Breast epithelium (tissue), 4 donors: ENCODE measurements around the gene CCDC180. TPM values are rescaled to one million over a fixed set of nuclear protein-coding genes. Genes with fewer than 3 reads are reported as not detected.

Experiments
- DNase-seq, 2 donors: peaks; one replicate each; pipeline ENCODE4 v3.0.0-alpha.2; 2019; ENCODE audit warnings: low spot score in 2 of 2
- H3K27ac ChIP-seq, 2 donors: fragments of 200-600 bp; sonication (generic) in 1 of 2; one replicate each; pipeline ENCODE4 v1.5.1; 2016 to 2019; ENCODE audit warnings: mild to moderate bottlenecking in 1 of 2
- H3K27me3 ChIP-seq, 2 donors: fragments of 200-600 bp; sonication (generic) in 1 of 2; one replicate each; pipeline versions ENCODE4 v1.5.1 to v1.6.0; 2017 to 2019; ENCODE audit warnings: control low read depth in 1 of 2, mild to moderate bottlenecking in 1 of 2
- H3K36me3 ChIP-seq: fragments of 200-600 bp; one replicate; pipeline ENCODE4 v1.5.1; 2019
- H3K4me1 ChIP-seq, 2 donors: fragments of 200-600 bp; sonication (generic); one replicate each; pipeline ENCODE4 v1.5.1; 2016 to 2019; ENCODE audit warnings: control low read depth in 1 of 2
- H3K4me3 ChIP-seq, 3 donors: fragments of 200-600 bp; sonication (generic); 1 replicate in 2 of 3; 2 replicates in 1 of 3; pipeline ENCODE4 v1.5.1; 2016 to 2019; ENCODE audit warnings: mild to moderate bottlenecking in 3 of 3, moderate library complexity in 2 of 3
- H3K9me3 ChIP-seq, 2 donors: fragments of 200-600 bp; sonication (generic) in 1 of 2; one replicate each; pipeline ENCODE4 v1.5.1; 2016 to 2019; ENCODE audit warnings: control low read depth in 1 of 2
- POLR2A ChIP-seq: fragments of 450-650 bp; IDR thresholded peaks from one replicate; pipeline ENCODE4 v1.6.1; 2016; ENCODE audit warnings: antibody characterized with exemption, mild to moderate bottlenecking, moderate library complexity
- POLR2AphosphoS5 ChIP-seq, 3 donors: sonication (generic); formaldehyde crosslinking; IDR thresholded peaks; one replicate each; pipeline ENCODE4 v1.6.1; 2017; ENCODE audit warnings: antibody characterized with exemption in 3 of 3
- intact Hi-C: fragments of 100-400 bp; cut with DNase I; formaldehyde crosslinking; loops from one replicate; pipeline ENCODE4 v1.15.1; 2023; ENCODE audit warnings: low total_unique reads
- total RNA-seq, 3 donors: library from RNA; depleted of rRNA; stranded (reverse); fragments of >200 nt; gene quantifications; one replicate each; pipeline ENCODE4 v1.1.0, GENCODE V29; 2016
- TF ChIP-seq, protein P1 (sequence below), 3 donors: fragments of 450-650 bp; IDR thresholded peaks; one replicate each; pipeline ENCODE4 v1.5.1; 2016 to 2017; ENCODE audit warnings: antibody characterized with exemption in 3 of 3, mild to moderate bottlenecking in 3 of 3, moderate library complexity in 3 of 3

Gene CCDC180
- total RNA-seq, 3 donors from 2014 or later, result 5.4 to 10.6 (median 8.2) TPM

DNA sequence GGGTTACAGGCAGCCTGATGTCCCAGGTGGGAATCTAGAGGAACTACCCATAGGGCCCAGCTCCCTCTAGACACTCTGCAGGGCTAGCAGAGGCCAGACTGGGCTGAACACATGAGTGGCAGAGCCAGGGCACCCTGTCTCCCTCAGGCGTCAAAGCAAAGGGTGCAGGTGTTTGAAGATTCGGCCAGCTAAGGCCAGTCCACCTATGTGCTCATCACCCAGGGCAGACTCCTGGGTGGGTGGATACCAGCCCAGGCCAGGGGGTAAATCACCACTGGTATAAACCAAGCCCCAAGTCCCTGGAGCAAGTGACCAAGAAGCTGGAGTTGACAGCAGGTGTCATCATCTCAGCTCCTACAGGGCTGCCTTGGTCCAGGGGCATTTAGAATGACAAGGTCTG, 3.4 kb downstream of the CCDC180 start:
- Histone ChIP-seq H3K27ac (no peak overlapping the region), H3K36me3 (no peaks in the 10 kb centered on the region), H3K27me3 (no peaks in the 10 kb centered on the region), H3K4me1 (no peaks in the 10 kb centered on the region), H3K9me3 (no peaks in the 10 kb centered on the region), H3K4me3 (no peak overlapping the region)
- TF ChIP-seq POLR2A, result no peak
- TF ChIP-seq, protein P1, sequence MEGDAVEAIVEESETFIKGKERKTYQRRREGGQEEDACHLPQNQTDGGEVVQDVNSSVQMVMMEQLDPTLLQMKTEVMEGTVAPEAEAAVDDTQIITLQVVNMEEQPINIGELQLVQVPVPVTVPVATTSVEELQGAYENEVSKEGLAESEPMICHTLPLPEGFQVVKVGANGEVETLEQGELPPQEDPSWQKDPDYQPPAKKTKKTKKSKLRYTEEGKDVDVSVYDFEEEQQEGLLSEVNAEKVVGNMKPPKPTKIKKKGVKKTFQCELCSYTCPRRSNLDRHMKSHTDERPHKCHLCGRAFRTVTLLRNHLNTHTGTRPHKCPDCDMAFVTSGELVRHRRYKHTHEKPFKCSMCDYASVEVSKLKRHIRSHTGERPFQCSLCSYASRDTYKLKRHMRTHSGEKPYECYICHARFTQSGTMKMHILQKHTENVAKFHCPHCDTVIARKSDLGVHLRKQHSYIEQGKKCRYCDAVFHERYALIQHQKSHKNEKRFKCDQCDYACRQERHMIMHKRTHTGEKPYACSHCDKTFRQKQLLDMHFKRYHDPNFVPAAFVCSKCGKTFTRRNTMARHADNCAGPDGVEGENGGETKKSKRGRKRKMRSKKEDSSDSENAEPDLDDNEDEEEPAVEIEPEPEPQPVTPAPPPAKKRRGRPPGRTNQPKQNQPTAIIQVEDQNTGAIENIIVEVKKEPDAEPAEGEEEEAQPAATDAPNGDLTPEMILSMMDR (IDR thresholded peaks at IDR 0.05), result no peak
- TF ChIP-seq POLR2AphosphoS5 (IDR thresholded peaks at IDR 0.05), result no peak
- no peak for DNase-seq
- intact Hi-C loops, result no loop called here

DNA sequence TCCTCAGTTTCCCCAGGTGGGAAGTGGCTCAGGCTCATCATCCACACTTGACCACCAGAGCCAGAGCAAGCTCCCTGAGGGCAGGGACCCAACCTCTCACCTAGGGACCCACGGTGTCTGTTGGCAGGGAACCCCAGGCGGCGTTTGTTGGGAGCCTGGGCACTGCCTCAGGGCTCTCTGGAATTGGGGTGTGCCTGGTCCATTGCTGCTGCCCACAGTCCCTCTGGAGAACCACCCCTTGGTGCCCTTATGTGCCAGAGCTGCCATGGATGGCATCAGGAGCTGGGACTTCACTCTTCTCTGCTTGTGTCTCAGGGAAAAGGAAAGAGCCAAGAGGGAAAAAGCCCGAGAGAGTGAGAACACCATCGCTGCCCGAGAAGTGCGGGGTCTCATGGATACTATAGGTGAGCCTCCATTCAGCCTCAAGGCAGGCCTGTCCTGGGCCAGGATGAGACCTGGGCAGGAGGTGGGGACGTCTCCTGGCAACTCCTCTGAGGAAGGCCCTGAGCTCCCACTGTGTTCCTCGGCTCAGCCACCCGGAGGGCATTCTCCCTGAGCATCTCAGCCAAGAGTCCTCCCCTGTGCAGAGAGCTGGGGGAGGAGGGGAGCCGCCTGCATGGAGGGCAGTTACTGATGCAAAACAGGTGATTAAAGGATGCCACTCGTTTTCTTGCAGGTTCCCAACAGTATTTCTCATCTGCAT, 4.5 kb downstream of the CCDC180 start:
- Histone ChIP-seq H3K36me3 (peaks cover 1% of the 10 kb centered on the region), H3K4me3 (no peak overlapping the region), H3K27ac (no peak overlapping the region), H3K4me1 (no peaks in the 10 kb centered on the region), H3K27me3 (no peaks in the 10 kb centered on the region), H3K9me3 (no peaks in the 10 kb centered on the region)
- intact Hi-C loops, result no loop called here
- no peak for DNase-seq
- TF ChIP-seq POLR2AphosphoS5 (IDR thresholded peaks at IDR 0.05), result no peak
- TF ChIP-seq POLR2A, result no peak
- TF ChIP-seq, protein P1 (IDR thresholded peaks at IDR 0.05), result no peak

DNA sequence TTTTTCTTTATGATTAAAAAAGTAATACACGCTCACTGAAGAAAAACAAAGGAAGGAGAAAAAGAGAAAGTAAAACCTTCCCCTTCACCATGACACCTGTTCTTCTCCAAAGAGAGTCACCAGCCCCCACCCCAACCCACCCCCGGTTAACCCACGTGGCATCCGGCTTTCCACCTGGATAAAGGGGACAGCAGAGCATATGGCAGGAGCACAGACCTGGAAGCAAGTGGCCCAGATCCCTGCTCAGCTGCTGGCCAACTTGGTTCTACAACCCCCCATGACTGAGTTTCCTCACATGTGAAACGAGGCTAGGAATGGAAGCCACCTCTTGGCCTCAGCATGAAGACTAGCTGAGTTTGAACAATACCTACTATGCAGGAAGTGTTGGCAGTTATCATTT, 5.1 kb downstream of the CCDC180 start:
- no peak for DNase-seq
- Histone ChIP-seq H3K9me3 (no peaks in the 10 kb centered on the region), H3K4me1 (no peaks in the 10 kb centered on the region), H3K27me3 (no peaks in the 10 kb centered on the region), H3K36me3 (peaks cover 4% of the 10 kb centered on the region), H3K27ac (no peak overlapping the region), H3K4me3 (no peak overlapping the region)
- TF ChIP-seq POLR2AphosphoS5 (IDR thresholded peaks at IDR 0.05) (no peak), POLR2A (no peak)
- TF ChIP-seq, protein P1 (IDR thresholded peaks at IDR 0.05), result no peak
- intact Hi-C loops, result no loop called here

DNA sequence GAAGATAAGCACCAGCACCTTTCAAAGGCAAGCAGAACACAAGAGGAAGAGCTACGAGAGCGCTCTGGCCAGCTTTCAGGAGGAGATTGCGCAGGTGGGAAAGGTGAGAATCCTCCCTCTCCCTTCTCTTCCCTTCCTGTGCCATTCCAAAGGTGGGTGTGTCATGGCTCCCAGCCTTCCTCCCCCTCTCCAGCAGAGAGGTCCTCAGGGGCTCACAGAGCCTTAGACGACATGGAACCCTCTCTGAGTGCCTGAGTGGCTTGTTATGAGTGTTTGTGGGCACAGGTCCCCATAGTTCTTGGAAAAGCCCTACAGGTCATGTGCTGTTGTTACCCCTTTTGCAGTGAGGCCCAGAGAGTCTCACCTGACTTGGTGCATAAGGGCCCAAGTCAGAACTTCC, 5.8 kb downstream of the CCDC180 start:
- intact Hi-C loops, result no loop called here
- Histone ChIP-seq H3K4me1 (no peaks in the 10 kb centered on the region), H3K9me3 (no peaks in the 10 kb centered on the region), H3K4me3 (no peak overlapping the region), H3K36me3 (peaks cover 4% of the 10 kb centered on the region), H3K27ac (no peak overlapping the region), H3K27me3 (no peaks in the 10 kb centered on the region)
- no peak for TF ChIP-seq POLR2A
- TF ChIP-seq, protein P1 (IDR thresholded peaks at IDR 0.05), result no peak
- no peak for TF ChIP-seq POLR2AphosphoS5 (IDR thresholded peaks at IDR 0.05)
- no peak for DNase-seq

DNA sequence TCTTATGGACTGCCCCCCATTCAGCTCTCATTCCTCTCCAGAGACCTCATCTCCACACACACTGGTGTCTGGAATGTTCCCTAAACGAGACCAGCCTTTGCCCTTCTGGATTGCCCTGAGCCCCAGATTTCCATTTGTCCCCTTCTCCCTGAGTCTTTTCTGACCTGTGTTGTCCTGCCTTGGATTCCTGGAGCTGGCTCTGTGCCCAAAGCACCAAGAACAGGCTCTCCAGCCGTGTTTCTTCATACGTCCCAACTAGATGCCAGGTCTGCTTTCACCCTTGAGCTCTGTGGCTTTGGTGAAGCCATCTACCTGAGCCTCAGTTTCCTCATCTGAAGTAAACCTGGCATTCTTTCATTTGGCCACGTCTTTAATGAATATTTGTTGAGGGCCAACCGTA, 6.3 kb downstream of the CCDC180 start:
- no peak overlapping the region for H3K4me3 ChIP-seq
- intact Hi-C loops, result no loop called here
- no peak for TF ChIP-seq POLR2AphosphoS5 (IDR thresholded peaks at IDR 0.05)
- no peak for DNase-seq
- H3K36me3 ChIP-seq, result peaks cover 4% of the 10 kb centered on the region
- H3K4me1 ChIP-seq, result no peaks in the 10 kb centered on the region
- no peaks in the 10 kb centered on the region for H3K27me3 ChIP-seq
- no peak overlapping the region for H3K27ac ChIP-seq
- H3K9me3 ChIP-seq, result no peaks in the 10 kb centered on the region

DNA sequence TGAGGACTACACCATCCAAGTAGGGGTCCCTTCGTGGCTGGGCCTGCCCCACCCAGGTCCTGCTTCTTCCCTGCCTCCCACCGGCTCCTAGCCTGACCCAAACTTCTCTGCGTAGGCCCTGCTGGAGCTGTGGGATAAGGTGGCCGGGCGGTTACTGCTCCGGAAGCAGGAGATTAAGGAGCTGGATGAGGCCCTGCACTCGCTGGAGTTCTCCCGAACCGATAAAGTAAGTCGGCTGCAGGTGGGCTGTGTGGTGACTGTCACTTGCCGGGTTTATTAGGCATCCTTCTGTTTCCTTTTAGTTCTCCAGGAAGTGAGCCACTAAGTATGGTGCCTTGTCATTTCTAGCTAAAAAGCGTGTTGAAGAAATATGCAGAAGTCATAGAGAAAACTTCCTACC, 7.0 kb downstream of the CCDC180 start:
- intact Hi-C loops, result no loop called here
- Histone ChIP-seq H3K36me3 (peaks cover 4% of the 10 kb centered on the region), H3K27ac (no peak overlapping the region), H3K27me3 (no peaks in the 10 kb centered on the region), H3K9me3 (no peaks in the 10 kb centered on the region), H3K4me1 (no peaks in the 10 kb centered on the region), H3K4me3 (no peak overlapping the region)
- no peak for DNase-seq
- TF ChIP-seq, protein P1 (IDR thresholded peaks at IDR 0.05), result no peak
- no peak for TF ChIP-seq POLR2AphosphoS5 (IDR thresholded peaks at IDR 0.05)
- TF ChIP-seq POLR2A, result no peak
